HG03039 (cell line): ENCODE data around the gene DEDD2.

Experiments
- ATAC-seq: cut with Tn5 transposase; IDR thresholded peaks from one replicate; pipeline ENCODE4 v1.9.1; 2021; ENCODE audit warnings: mild to moderate bottlenecking, moderate library complexity; ENCODE audit not compliant: unreplicated experiment

The DEDD2 gene

GRCh38 chr19:42151782-42152684 lies 65.4 kb downstream of the DEDD2 start:
- ATAC-seq, result no peak

DNA sequence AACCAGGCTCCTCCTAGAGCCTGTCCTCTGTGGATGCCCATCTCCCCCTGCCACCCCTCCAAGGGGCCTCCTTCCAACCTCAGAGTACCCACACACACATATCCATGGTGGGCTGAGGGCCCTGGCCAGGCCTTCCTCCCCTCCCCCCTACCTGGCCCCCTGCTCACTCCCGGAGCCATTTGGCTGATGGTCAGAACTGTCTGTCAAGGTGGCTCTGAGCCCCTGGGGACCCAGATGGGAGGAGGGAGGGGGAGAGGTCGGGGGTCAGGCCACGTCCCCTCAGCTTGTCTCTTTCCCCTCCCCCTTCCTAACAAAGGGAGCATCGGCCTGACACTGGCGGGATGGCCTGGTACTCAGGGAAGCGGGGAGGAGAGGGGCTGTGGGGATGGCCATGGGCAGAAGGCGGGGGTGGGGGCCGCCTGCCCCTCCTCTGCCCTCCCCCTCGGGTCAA lies 66.5 kb downstream of the DEDD2 start:
- no peak for ATAC-seq

DNA sequence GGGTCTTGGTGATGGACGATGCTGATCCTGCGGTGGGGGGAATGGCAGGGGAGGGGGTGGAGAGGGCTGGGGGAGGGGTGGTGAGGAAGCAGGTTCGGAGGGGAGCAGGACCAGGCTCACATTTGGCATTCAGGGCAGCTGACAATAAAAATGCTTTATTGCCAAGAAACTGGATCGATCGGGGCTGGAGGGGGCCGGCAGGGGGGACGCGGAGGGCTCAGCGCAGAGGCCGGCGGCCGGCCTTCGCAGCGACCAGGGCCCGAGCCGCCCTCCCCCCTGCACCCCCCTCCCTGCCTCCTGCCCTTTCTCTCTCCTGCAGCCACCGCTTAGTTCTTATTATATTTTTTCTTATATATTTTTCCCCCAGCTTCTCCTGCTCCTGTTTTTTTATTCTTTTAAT lies 67.1 kb downstream of the DEDD2 start:
- ATAC-seq, result no peak

DNA sequence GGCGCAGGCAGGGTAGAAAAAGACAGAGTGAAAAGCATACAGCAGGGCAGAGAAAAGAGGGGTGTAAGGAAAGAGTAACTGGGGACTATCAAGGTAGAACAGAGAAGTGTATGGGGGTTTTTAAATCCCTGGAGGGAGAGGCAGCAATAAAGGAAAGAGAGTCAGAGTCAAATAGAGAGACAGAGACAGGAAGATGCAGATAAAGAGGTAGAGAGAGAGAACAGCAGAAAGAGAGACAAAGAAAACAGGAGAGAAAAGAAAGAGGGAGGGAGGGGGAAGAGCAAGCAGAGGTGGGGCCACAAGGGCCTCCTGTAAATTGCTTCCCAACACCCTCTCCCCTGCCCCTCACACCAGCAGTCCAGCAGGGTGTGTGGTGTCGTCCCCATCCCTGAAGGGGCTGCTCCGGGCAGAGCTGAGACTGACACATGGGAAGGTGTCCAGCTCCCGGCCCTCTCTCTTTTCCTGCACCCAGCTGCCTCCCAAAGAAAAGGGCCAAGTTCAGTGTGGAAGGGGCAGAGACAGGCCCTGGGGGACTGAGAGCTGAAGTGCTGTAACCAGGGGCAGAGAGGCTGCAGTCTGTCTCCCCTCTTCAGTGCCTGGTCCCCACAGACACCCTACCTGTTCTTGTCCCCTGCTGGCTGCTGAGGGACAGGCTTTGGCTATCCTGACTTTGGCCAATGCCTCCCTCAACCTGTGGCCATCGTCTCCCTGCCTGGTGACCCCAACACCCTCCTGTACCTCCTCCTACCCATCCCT lies 67.9 kb downstream of the DEDD2 start:
- ATAC-seq, result no peak
